Testis (tissue), 2 donors: ENCODE results near the gene VMP1.
"Not testable (repeated sequence)": the region's sequence is repeated elsewhere in the genome, so short reads cannot be mapped to it uniquely, and the experiment has no call there.

Experiments
- CTCF ChIP-seq, 3 experiments: fragments of 450-650 bp in 2 of 3; fragments of 200-600 bp in 1 of 3; sonication (generic) in 1 of 3; IDR thresholded peaks; one replicate each; pipeline ENCODE4 v1.5.1; 2016 to 2019; ENCODE audit warnings: antibody characterized with exemption in 3 of 3, mild to moderate bottlenecking in 2 of 3, moderate library complexity in 1 of 3
- POLR2A ChIP-seq: fragments of 450-650 bp; IDR thresholded peaks from one replicate; pipeline ENCODE4 v1.6.1; 2017; ENCODE audit warnings: antibody characterized with exemption, mild to moderate bottlenecking, moderate library complexity

- not testable (repeated sequence) for TF ChIP-seq CTCF (IDR thresholded peaks at IDR 0.05); POLR2A
Measured at GRCh38 chr17:59789849-59790248, 82.4 kb downstream of the VMP1 start.
